Neuron (in vitro differentiated cells): ENCODE results near the gene LUZP1.
"Not testable (repeated sequence)": the region's sequence is repeated elsewhere in the genome, so short reads cannot be mapped to it uniquely, and the experiment has no call there.

ENCODE experiments used
- H2AFZ ChIP-seq: one replicate; pipeline ENCODE4 v1.6.1; 2013; ENCODE audit warnings: low read depth, mild to moderate bottlenecking, inconsistent platforms, low read length, moderate library complexity
- H3K27me3 ChIP-seq: one replicate; pipeline ENCODE4 v1.6.1; 2013; ENCODE audit warnings: low read length; ENCODE audit not compliant: insufficient read depth
- H3K36me3 ChIP-seq: one replicate; pipeline ENCODE4 v1.6.1; 2013; ENCODE audit warnings: low read length; ENCODE audit not compliant: insufficient read depth
- H3K4me1 ChIP-seq: one replicate; pipeline ENCODE4 v1.6.1; 2013; ENCODE audit warnings: low read length; ENCODE audit not compliant: insufficient read depth
- H3K4me3 ChIP-seq: 2 replicates; pipeline ENCODE4 v1.5.1; 2013; ENCODE audit warnings: mild to moderate bottlenecking, low read length, moderate library complexity
- H3K9me3 ChIP-seq: one replicate; pipeline ENCODE4 v1.6.1; 2013; ENCODE audit warnings: low read length

The LUZP1 gene

GRCh38 chr1:23202263-23202749 lies 33.6 kb upstream of the LUZP1 start:
- no peak overlapping the region for H3K4me3 ChIP-seq
- H2AFZ ChIP-seq: no peak overlapping the region
- H3K36me3 ChIP-seq: no peaks in the 10 kb centered on the region
- no peaks in the 10 kb centered on the region for H3K27me3 ChIP-seq
- H3K4me1 ChIP-seq: no peaks in the 10 kb centered on the region
- peaks cover 6% of the 10 kb centered on the region for H3K9me3 ChIP-seq

DNA sequence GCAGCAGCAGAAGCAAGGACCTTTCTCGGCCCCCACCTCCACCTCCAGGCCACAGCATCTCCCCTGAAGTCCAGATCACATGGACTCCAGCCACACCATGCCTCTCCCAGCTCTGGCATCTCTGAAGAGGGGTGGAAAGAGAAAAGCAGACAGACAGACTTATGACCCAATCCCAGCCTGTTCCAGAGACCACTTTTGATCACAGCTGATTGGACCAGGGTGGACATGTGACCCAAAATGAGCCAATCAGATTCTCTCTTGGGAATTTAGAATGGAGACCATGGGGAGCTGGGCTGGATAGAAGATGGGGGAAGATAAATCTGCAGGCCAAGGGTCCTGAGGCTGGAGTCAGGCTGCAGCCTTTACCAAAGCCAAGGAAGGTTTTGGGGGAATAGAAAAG lies 32.2 kb upstream of the LUZP1 start:
- Histone ChIP-seq H2AFZ (no peak overlapping the region), H3K4me3 (no peak overlapping the region)

DNA sequence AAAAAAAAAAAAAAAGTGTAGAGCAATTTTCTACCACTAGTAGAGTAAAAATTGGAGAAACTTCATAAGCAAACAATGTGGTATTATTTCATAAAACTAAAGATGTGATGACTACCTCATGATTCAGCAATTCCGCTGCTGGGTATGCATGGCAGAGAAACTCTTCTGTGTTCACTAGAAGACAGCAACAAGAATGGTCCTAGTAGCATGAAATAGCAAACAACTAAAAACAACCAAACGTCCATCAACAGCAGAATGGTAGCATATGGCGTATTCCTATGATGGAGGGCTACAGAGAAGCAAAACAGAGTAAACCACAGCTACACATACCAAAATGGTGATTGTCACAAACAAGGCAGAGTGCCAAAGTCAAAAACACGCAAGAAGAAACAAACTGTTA lies 29.7 kb upstream of the LUZP1 start:
- Histone ChIP-seq H3K36me3 (no peaks in the 10 kb centered on the region), H3K9me3 (peaks cover 3% of the 10 kb centered on the region), H2AFZ (no peak overlapping the region), H3K27me3 (no peaks in the 10 kb centered on the region), H3K4me3 (no peak overlapping the region), H3K4me1 (no peaks in the 10 kb centered on the region)

More for the DNA sequence above, 32.2 kb upstream of the LUZP1 start:
- H3K9me3 ChIP-seq: peaks cover 6% of the 10 kb centered on the region
- H3K36me3 ChIP-seq: no peaks in the 10 kb centered on the region
- H3K27me3 ChIP-seq: no peaks in the 10 kb centered on the region
- H3K4me1 ChIP-seq: no peaks in the 10 kb centered on the region

DNA sequence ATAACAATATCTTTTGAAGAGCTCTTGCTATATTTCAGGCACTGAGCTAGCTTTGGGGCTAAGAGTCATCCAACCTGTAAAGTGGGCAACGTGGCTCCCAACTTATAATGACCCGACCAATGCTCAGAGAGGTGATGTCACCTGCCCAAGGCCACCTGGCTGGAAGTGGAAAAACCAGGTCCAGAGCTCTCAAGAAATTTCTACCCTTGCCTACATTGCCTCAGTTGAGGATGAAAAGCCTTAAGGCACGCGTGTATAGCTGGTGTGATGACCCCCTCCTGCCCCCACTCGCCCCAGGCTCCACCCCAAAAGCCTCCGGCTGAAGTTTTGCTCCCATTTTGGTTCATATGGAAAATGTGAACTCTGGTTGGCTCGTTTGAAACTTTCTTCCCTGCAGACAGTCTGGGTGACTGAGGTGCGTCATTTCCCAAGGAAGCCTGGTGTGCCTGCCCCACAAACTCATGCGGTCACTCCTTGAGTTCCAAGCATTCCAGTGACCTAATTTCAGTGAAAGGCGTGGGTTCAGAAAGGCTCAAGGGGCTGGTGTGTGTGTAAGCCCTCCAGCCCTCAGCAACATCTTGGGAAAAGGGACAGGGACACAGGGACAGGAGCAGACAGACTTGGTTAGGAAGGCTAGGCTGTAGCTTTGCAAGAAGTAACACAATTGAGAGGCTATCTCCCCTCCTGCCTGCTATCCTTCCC lies 28.1 kb upstream of the LUZP1 start:
- Histone ChIP-seq H3K36me3 (no peaks in the 10 kb centered on the region), H3K4me1 (no peaks in the 10 kb centered on the region), H2AFZ (no peak overlapping the region), H3K4me3 (no peak overlapping the region), H3K27me3 (no peaks in the 10 kb centered on the region), H3K9me3 (peaks cover 3% of the 10 kb centered on the region)

DNA sequence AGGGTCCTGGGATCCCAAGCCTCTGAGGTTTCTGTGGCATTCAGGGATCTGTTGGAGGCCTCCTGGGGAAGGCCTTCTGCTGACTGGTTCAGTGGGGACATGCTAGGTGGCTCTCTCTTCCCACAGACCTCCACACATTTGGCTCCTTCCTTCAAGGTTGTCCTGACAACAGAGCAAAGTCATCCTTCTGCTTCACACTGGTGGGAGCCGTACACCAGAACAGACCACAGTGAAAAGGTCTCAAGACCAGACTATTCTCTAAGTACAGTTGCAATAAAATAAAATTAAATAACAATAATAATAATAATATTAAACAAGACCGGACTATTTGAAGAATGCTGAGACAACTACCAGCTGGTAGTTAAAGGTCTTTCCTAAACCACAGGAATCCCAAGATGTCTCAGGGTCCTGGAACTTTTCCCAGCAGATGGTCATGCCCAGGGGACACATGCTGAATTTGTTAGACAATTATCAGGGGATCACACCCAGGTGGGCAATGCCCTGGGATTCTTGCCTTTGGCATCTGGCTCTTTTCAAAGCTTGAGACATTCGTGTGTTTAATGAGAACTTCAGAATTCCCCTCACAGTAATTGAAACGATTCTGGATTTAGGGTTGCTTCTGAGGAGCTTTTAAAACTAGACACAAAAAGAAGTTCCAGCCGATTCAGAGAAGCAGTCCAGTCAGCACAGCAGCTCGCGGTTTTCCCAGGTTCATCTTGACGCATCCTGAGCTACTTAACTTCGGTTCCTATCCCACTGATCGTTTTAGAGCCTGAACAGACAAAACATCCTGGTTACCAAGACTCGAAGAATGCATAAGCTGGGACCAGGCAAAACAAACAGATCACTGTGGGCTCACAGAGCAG lies 25.7 kb upstream of the LUZP1 start:
- H2AFZ ChIP-seq: no peak overlapping the region
- H3K9me3 ChIP-seq: peaks cover 3% of the 10 kb centered on the region
- H3K4me3 ChIP-seq: no peak overlapping the region
- H3K4me1 ChIP-seq: no peaks in the 10 kb centered on the region
- H3K27me3 ChIP-seq: no peaks in the 10 kb centered on the region
- no peaks in the 10 kb centered on the region for H3K36me3 ChIP-seq

DNA sequence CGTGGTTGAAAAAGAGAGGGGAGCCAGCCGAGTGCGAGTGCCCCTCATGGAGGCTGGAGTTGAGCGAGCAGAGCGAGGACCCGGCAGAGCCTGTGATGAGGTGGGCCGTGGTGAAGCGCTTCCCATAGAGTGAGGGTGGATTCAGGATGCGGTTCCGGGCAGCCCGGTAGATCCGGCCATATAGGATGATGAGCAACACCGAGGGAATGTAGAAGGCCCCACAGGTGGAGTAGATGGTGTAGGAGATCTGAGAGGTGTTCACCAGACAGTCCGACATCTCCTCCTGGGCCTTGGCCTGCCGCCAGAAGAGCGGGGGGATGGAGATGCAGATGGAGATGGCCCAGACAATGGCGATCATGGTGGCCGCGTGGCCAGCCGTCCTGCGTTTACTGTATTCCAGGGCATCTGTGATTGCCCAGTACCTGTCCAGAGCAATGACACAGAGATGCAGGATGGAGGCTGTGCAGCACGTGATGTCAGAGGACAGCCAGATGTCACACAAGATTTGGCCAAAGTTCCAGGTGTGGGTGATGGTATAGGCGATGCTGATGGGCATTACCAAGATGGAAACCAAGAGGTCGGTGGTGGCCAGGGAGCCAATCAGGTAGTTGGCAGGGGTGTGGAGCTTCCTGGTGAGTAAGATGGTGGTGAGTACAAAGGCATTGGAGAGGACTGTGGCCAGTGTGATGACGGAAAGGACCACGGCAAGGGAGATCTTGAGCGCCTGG lies 24.9 kb upstream of the LUZP1 start:
- Histone ChIP-seq H3K4me1 (no peaks in the 10 kb centered on the region), H2AFZ (no peak overlapping the region), H3K36me3 (no peaks in the 10 kb centered on the region), H3K27me3 (no peaks in the 10 kb centered on the region), H3K4me3 (no peak overlapping the region), H3K9me3 (peaks cover 3% of the 10 kb centered on the region)

GRCh38 chr1:23191199-23191598 lies 22.5 kb upstream of the LUZP1 start:
- H3K9me3 ChIP-seq: peaks cover 3% of the 10 kb centered on the region
- no peaks in the 10 kb centered on the region for H3K27me3 ChIP-seq

DNA sequence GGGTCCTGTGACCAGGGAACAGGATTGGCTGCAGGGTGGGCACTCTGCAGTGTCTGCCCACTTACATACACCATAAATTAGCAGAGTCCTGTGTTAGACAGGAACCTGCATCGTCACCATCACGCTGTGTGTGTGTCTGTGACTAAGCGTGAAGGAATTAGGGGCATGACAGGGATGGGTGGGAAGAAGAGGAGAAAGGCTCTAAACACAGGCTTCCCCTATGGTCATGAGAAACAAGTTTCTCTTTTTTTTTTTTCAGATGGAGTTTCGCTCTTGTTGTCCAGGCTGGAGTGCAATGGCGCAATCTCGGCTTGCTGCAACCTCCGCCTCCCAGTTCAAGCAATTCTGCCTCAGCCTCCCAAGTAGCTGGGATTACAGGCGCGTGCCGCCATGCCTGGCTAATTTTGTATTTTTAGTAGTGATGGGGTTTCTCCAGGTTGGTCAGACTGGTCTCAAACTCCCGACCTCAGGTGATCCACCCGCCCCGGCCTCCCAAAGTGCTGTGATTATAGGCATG lies 20.3 kb upstream of the LUZP1 start:
- not testable (repeated sequence) for H3K9me3 ChIP-seq, H3K4me1 ChIP-seq, H3K4me3 ChIP-seq, H3K27me3 ChIP-seq, H2AFZ ChIP-seq, H3K36me3 ChIP-seq

More at GRCh38 chr1:23191199-23191598, 22.5 kb upstream of the LUZP1 start:
- H3K36me3 ChIP-seq: no peaks in the 10 kb centered on the region
- H2AFZ ChIP-seq: no peak overlapping the region
- H3K4me3 ChIP-seq: no peak overlapping the region
- no peaks in the 10 kb centered on the region for H3K4me1 ChIP-seq

GRCh38 chr1:23188434-23188884 lies 19.8 kb upstream of the LUZP1 start:
- no peak overlapping the region for H3K4me3 ChIP-seq
- H3K9me3 ChIP-seq: no peaks in the 10 kb centered on the region
- no peaks in the 10 kb centered on the region for H3K27me3 ChIP-seq
- no peaks in the 10 kb centered on the region for H3K4me1 ChIP-seq
- no peak overlapping the region for H2AFZ ChIP-seq
- no peaks in the 10 kb centered on the region for H3K36me3 ChIP-seq

DNA sequence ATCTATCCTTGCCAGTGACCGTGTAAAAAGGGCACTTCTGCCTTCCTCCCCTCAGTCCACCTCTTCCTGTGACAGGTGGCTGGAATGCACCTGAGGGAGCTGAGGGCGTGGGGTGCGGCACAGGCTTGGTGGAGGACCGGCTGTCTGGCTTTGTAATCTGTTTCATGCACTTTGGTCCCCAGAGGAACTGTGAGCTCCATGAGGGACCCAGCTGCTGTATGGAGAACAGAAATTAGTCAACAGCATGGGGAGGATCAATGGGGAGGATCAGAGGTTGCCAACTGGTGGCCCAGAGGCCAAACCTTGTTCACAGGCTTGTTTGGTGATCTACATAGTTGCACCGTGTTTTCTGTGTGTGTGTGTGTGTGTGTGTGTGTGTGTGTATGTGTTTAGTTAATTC lies 19.0 kb upstream of the LUZP1 start:
- H3K4me1 ChIP-seq: no peaks in the 10 kb centered on the region
- no peaks in the 10 kb centered on the region for H3K9me3 ChIP-seq
- no peaks in the 10 kb centered on the region for H3K36me3 ChIP-seq
- no peak overlapping the region for H3K4me3 ChIP-seq
- no peaks in the 10 kb centered on the region for H3K27me3 ChIP-seq
- H2AFZ ChIP-seq: no peak overlapping the region

GRCh38 chr1:23185381-23185780 lies 16.7 kb upstream of the LUZP1 start:
- Histone ChIP-seq H3K9me3 (no peaks in the 10 kb centered on the region), H3K4me1 (no peaks in the 10 kb centered on the region), H3K36me3 (no peaks in the 10 kb centered on the region), H3K4me3 (no peak overlapping the region), H3K27me3 (no peaks in the 10 kb centered on the region), H2AFZ (no peak overlapping the region)

GRCh38 chr1:23184212-23184934 lies 15.7 kb upstream of the LUZP1 start:
- Histone ChIP-seq H3K27me3 (no peaks in the 10 kb centered on the region), H3K4me3 (no peak overlapping the region), H2AFZ (no peak overlapping the region), H3K36me3 (no peaks in the 10 kb centered on the region), H3K4me1 (no peaks in the 10 kb centered on the region), H3K9me3 (no peaks in the 10 kb centered on the region)
